GM18873 (cell line): ENCODE measurements around the gene MIB1.
A peak's percentile ranks its signal among the peaks of the same experiment; 100 is the strongest.

Source experiments
- ATAC-seq: cut with Tn5 transposase; IDR thresholded peaks from one replicate; pipeline ENCODE4 v1.9.1; 2021; ENCODE audit warnings: mild to moderate bottlenecking, moderate library complexity, moderate number of reproducible peaks; ENCODE audit not compliant: unreplicated experiment, low FRiP score

The MIB1 gene

DNA sequence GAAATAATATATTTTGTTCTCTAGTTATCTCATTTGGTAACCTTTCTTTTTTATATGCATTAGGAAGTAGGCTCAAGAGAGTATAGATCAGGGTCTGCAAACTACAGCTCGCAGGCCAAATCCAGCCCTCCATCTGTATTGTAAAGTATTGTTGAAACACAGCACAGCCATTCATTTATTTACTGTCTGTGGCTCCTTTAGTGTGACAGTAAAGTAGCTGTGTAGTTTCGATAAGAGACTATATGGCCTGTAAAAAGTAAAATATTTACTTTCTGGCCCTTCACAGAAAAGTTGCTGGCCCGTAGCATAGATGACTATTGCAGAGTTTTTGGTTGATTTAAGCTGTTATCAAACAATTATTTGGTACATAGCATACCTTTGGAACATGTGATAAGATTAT is 67.6 kb downstream of the MIB1 start:
- no peak for ATAC-seq

DNA sequence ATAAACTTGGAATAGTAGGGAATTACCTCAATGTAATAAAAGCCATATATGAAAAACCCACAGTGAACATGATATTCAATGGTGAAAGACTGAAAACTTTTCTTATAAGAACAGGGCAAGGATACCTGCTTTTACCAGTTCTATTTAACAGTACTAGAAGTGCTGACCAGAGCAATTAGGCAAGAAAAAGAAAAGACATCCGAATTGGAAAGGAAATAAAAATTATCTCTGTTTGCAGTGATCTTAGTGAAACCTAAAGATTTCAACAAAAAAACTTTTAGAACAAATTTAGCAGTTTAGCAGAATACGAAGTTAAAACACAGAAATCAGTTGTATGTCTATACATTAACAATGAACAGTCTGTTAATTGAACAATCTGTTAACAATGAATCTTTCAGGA is 69.1 kb downstream of the MIB1 start:
- ATAC-seq, result no peak

DNA sequence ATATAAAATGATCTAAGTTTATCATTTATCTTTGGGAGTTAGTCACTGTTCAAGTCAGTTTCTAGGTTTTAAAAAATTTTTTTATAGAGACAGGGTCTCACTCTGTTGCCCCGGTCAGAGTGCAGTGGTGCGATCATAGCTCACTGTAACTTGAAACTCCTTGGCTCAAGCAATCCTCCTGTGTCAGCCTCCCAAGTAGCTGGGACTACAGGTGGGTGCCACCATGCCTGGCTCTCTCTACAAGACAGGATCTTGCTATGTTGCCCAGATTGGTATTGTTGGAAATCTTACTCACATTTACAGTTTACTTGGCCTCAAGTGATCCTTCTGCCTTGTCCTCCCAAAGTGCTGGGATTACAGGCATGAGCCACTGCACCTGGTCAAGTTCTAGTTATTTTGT is 74.5 kb downstream of the MIB1 start:
- ATAC-seq, result no peak

DNA sequence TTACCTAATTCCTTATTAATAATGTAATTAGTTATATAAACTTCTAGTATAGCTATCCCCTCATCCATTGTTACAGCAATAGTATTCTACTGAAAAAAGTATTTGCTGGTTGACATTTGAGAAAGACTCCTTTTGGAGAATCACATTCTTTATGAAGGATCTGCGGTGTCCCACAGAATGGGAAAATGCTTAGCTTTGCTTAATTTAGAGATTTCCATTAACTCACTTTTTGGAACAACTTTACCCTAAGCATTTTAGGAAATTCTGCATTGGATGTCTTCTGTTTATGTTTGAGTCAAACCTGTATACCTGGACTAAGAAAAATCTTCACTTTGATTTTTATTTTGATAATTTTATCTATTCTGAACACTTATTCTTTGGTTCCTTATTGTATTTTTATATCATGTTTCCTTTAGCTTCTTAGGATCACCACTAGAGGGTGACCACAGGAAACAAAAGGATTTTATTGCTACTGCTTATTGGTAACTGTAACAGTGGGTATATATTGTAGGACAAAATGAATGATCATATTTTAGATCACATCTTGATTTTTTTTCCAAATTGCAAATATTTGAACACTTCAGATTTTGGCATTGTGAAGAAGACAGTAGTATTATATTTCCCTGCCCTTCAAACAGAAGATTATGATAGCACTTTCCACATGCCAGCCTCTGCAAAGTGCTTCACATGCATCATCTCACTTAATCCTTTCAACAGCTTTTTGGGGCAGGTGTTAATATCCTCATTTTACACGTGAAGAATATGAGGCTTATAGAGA is 79.6 kb downstream of the MIB1 start:
- ATAC-seq, result no peak

DNA sequence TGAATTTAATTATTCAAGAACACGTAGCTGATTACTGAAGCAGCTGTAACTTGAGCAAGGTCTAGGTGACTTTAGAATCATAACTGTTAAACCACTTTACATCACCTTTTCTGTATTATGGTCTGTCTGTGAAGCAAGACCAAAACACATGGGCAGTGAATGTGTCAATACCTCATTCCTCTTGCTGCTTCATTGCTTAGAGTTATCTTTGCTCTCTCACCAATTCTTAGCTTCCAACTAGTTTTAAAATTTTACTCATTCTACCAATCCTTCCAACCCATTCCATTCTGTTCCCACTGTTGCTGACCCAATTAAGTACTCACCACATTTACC is 80.2 kb downstream of the MIB1 start:
- ATAC-seq, result no peak

DNA sequence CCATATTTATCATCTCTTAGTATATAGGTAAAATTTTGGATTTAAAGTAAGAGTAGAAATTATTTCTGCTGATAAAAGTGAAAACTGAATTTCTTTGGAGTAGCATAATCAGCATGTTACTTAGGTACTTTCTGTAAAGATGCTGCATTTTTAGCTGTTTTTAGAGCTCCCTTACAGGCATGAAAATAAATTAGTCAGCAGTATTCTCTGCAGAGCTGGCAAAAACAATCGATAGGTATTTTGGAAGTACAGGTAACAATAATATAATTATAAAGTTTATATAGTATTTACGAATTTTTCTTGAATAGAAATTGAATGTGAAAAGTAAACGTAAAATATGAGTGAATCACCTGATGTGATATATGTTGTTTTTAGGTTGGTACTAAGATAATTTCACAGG is 83.3 kb downstream of the MIB1 start:
- no peak for ATAC-seq

DNA sequence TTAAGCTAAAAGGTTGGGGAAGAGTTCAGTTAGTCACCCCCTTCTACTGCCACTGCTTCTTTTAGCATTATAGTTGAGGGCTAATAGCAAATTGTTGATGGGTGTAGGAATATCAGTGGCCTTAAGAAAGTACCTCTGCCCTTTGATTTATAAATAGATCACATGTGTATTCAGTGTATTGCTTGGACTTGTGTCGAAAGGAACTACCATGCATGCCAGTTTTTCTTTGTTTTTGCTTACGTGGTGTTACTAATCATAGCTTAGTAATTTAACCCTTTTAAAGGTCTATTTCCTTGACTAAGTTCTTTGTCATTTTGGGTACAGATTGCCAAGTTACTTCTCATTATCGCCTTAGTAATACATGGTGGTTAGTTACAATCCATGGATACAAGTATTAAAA is 85.6 kb downstream of the MIB1 start:
- ATAC-seq, result no peak

DNA sequence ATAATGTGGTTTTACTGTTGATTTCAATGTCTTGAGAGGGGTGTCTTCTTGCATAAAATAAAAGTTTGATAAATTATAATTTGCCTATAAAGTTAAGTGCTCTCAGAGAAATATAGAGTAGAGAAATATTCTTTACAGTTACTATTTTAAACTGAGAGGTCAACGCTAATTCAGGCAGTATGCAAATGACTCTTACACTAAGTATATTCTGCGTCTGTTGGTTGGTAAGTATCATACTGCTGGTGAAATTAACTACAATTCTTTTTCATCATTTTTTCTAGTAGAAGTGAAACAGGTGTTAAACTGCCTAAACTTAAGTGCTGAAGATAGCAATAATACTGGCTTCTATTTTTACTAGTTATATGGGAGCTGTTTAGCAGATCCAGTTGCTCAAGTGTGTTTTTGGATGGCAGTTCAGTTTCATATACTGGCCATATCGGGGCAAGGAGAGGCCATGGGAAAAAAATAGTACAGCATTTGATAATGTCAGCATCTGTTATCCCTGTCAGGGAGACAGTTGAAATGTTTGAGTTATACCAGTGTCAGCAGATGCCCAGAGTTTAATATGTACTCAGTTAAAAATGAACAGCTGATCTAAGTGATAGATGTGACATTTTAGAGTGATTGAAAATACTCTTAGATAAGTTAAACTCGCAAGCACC is 86.2 kb downstream of the MIB1 start:
- ATAC-seq, result no peak

DNA sequence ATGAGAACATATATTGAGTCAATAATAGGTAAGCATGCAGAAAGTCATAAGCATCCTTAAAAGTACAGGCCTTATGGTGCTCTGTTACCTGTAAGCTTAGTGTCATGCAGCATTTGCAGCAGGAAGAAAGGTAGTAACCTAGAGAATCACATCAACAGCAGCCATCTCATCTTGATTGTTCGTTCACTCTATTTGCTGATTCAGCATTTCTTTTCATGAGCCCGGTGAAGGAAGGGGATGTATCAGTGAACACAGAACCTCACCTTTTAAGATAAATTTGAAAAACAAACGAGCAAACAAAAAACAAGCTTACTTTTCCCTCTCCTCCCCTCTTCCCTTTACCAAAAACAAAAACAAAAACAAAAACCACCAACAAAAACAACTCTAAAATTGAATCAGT is 89.9 kb downstream of the MIB1 start:
- ATAC-seq, result no peak

DNA sequence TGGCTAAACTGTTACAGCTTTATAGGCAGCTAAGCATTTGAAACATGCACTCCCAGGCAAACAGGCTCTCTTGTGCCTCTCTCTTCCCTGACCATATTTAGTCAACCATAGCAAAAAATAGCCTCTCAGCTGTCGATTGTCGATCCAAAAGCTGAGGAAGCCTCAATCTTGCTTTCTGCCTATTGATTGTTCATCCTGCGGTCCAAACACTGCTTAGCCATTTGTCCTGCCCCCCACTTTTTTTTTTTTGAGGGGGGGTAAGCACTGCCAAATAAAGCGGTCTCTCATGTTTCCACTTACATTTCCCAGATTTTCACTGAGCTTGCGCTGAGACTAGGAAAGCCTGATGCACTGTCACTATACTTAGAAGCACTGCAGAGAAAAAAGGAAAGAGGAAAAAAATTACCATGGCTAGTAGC is 90.8 kb downstream of the MIB1 start:
- no peak for ATAC-seq

DNA sequence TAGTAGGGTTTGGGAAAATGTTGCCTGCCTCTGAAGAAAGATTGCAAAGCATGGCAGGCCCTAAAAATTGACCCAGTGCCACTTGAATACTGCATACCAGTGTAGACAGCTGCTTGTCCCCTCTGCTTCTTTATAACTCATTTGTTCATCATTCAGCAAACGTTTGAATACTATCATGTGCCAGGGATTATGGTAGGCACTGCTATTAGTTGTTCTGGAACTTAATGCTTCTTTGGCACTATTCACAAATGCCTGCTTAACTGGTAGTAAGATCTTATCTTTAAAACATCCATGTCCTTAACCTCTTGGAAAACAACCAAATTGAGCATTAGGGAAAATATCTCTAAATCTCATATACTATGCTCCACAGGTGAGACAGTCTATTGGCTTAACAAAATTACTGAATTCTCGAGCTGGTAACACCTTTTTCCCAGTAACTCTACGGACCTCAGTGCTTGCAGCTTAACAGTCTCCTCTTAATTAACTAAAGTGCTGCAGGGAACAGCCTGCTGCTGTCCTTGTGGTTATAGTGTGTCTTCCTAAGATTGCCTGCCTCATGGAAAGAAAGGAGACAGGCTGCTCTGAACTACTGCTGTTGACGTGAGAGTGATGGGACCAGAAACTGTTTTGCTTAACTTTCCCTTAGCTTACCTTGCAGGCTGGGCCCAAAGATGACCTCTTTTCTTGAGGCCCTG is 93.2 kb downstream of the MIB1 start:
- ATAC-seq, result no peak

DNA sequence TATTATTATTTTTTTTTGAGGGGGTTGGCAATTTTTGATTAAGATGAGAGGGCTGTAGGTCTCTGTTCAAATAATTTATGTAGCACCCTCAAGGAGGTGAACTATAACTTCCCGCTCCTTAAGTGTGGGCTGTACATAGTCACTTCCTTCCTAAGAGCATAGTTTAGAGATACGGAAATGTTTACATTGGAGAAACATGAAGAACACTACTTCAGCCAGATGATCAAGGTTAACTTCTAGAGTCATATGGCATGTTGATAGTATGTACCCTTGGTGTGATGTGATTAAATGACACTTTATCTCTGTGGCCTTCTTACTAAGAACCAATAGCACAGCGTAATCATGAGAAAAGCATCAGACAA is 93.7 kb downstream of the MIB1 start:
- no peak for ATAC-seq

DNA sequence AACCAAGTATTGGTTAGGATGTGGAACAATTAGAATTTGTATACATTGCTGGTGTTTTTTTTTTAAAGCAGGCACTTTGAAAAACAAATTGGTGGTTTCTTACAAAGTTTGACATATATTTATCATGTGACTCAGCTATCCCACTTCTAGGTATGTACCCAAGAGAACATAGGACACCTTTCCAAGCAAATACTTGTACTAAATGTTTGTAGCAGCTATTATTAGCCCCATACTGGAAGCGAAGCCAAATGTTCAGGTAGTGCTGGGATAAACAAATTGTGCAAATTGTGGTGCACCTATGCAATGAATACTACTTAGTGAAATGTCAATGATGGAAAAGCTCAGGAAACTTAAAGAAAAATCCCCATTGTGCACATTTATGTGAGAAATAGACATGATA is 101.0 kb downstream of the MIB1 start:
- no peak for ATAC-seq

DNA sequence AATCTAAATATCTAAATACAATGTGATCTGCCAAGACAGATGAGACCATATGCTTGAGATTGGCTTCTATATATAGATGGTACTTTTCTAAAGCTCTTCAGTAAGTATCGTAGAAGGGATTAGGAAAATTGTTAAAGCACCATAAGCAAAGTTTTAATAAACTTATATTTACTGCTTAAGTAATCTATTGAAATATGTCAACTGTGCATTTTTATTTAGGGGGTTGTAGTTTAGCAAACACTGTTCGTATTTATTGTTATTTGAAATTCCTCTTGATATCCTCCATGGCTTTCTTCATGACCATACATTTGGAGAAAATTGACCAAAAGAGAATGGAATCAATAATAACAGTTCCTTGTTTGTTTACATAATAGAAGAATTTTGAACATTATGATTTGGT is 102.7 kb downstream of the MIB1 start:
- no peak for ATAC-seq

DNA sequence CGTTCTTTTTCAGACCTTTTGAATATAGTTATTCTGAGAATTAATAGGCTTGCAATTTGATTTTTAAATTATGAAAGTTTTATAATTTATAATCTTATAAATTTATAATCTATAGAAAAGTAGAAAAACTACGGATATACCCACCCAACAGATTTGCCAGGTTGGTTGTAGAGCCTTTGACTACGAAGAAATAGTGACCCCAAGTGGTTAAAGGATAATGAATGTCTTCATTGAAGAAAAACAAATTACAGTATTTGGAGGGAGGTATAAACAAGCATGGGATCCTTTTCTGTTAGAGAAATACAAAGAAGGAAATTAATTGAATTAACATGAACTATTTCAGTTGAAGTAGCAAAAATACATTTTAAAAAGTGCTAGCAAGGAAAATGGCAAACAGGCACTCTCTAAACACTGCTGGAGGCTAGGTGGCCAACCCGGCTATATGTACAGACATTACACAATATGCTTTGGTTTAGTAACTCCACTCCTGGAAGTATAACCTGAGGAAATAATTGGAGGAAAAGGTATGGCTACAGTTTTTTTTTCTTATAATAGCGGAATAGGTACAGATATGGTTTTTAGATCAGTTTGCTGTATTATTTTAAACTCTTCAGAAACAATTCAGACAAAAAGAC is 110.9 kb downstream of the MIB1 start:
- no peak for ATAC-seq

DNA sequence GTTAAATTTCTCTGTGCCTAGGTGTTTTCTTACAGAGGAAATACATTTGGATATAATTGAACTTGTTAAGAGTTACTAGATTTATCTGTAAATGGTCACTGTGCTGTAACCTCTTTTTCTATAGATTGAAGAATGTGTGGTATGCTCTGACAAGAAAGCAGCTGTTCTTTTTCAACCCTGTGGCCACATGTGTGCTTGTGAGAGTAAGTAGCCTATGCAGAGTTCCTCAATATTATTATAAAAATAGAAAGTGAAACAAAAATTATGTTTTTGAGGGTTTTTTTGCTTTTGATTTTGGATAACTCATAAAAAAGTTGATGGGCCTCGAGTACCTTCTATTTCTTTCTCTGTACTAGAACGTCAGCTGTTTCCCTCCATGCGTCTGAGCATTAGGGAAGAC is 112.4 kb downstream of the MIB1 start:
- ATAC-seq, result peak; percentile 73

DNA sequence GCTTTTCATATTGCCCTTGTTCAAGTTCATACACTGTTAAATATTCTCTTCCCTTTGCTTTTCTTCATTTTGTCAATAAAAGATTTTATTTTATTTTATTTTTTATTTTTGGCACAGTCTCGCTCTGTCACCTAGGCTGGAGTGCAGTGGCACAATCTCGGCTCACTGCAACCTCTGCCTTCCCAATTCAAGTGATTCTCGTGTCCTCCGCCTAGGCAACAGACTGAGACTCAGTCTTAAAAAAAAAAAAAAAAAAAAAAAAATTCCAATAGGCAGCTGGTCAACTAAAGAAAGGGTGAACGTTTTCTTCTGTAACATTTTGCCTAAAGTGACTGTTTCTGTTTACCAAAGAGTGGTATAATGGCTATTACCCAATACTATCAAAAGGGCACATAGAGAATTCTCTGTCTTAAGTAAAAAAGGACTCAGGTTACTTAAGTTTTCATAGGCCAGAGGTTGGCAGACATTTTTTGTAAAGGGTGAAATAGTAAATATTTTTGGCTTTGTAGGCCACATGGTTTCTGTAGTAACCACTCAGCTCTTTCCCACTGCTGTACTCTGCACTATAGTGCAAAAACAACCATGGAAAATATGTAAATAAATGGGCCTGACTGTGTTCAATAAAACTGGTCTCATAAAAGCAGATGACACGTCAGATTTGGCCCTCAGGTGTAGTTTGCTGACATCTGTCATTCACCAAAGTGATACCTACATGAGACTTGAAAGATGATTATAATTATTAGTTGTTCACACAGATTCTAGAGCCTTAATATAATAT is 113.4 kb downstream of the MIB1 start:
- no peak for ATAC-seq

DNA sequence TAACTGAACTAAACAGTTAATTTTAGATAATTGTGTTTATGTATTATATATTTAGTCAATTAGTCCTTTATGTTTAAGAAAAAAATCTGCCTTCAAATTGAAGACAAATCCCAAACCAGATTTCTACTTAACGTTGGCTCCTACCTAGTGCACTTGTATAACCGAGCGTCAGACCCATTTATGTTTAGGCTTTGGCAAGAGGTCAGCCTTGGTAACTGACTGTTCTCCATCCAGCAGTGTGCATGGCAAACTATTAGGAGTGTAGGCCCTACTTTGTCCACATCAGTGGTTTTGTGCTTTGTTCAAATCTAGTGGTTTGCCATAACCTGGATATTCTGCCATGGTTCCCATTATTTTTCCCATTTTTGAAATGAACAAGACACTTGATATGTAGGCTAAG is 114.8 kb downstream of the MIB1 start:
- ATAC-seq, result no peak

DNA sequence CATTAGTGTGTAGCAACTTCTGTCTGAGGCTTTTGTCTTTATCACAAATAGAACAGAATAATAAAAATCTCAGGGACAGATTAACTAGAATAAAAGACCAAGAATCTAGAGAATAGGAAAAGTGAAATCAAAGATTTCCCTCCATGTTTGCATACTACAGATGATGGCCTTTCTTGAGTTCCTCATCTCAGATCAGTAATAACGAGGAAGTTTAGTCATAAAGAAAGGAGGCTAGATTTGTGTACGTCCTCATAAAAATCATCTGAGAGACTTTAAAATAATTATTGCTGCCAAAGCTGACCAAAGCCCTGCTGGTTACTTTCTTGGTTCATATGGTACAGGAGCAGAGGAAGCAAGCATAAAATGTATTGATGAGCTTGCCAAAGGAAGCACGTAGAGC is 117.3 kb downstream of the MIB1 start:
- no peak for ATAC-seq

DNA sequence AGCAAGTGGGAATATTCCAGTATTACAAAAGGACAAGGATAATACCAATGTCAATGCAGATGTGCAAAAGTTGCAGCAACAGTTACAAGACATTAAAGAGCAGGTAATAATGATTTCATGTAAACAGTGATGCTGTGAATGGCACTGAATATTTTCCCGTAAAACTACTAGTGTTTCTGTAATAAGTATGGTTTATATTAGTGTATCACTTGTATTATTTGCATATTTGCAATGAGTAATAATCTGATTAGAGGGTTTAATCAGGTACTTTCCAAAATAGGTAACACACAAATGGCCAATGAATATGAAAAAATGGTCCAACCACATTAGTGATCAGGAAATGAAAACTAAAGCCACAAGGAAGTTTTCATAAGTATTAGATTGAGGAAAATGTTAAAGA is 118.0 kb downstream of the MIB1 start:
- no peak for ATAC-seq

DNA sequence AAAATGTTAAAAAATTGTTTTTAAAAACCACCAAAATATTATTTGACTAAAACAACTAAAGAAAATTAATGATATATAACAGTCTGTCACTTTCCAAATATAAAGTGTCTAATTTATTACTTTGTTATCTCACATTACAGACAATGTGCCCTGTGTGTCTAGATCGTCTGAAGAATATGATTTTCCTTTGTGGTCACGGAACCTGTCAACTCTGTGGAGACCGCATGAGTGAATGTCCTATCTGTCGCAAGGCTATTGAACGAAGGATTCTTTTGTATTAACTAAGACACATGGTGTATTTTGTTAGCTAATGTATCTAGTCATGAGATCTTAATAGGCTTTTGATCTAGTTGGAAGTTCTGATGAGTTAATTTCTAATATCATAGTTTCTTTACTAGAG is 123.8 kb downstream of the MIB1 start:
- no peak for ATAC-seq
